ENCODE results near the gene IRS2. TPM values are rescaled to one million over a fixed set of nuclear protein-coding genes. Genes with fewer than 3 reads are reported as not detected.

The IRS2 gene
- total RNA-seq, 4 donors from 2014 or later = 52.6 to 114 (median 56.1) TPM

- H3K4me3 ChIP-seq (ENCODE audit: low read depth, poor library complexity, severe bottlenecking) = no peak overlapping the region
- WGBS, 2 donors = 92 to 95% methylated on average over 10 of the region's 10 CpGs
- no peak for DNase-seq (ENCODE audit: low spot score in 2 of 2)
- intact Hi-C loops (cut with DNase I; ENCODE audit: low total_unique reads) = no loop called here
- TF ChIP-seq POLR2A (IDR thresholded peaks at IDR 0.05) (no peak), CTCF (IDR thresholded peaks at IDR 0.05) (no peak)
These were observed 45.7 kb downstream of the IRS2 start for GRCh38 chr13:109740721-109741120.

GRCh38 chr13:109740121-109740520 lies 46.3 kb downstream of the IRS2 start:
- H3K4me3 ChIP-seq (ENCODE audit: low read depth, poor library complexity, severe bottlenecking) = no peak overlapping the region
- TF ChIP-seq CTCF (IDR thresholded peaks at IDR 0.05) = no peak
- DNase-seq (ENCODE audit: low spot score in 2 of 2) = no peak
- intact Hi-C loops (cut with DNase I; ENCODE audit: low total_unique reads) = no loop called here
- WGBS, 2 donors = 71 to 72% methylated on average over 9 of the region's 9 CpGs

GRCh38 chr13:109738298-109738746 lies 48.1 kb downstream of the IRS2 start:
- DNase-seq (ENCODE audit: low spot score in 2 of 2) = no peak
- intact Hi-C loops (cut with DNase I; ENCODE audit: low total_unique reads) = no loop called here
- no peak overlapping the region for H3K4me3 ChIP-seq (ENCODE audit: low read depth, poor library complexity, severe bottlenecking)
- 52 to 58% methylated on average over 10 to 14 of the region's 14 CpGs for WGBS, 2 donors
- TF ChIP-seq CTCF (IDR thresholded peaks at IDR 0.05) (no peak), POLR2A (IDR thresholded peaks at IDR 0.05) (no peak)

GRCh38 chr13:109737606-109738005 lies 48.8 kb downstream of the IRS2 start:
- WGBS, 2 donors = 46 to 51% methylated on average over 5 of the region's 5 CpGs
- no peak overlapping the region for H3K4me3 ChIP-seq (ENCODE audit: low read depth, poor library complexity, severe bottlenecking)
- TF ChIP-seq POLR2A (IDR thresholded peaks at IDR 0.05) = no peak
- no peak for TF ChIP-seq CTCF (IDR thresholded peaks at IDR 0.05)
- intact Hi-C loops (cut with DNase I; ENCODE audit: low total_unique reads) = no loop called here
- no peak for DNase-seq (ENCODE audit: low spot score in 2 of 2)

GRCh38 chr13:109737046-109737573 lies 49.3 kb downstream of the IRS2 start:
- intact Hi-C loops (cut with DNase I; ENCODE audit: low total_unique reads) = no loop called here
- TF ChIP-seq POLR2A (IDR thresholded peaks at IDR 0.05) = no peak
- TF ChIP-seq CTCF (IDR thresholded peaks at IDR 0.05) = no peak
- H3K4me3 ChIP-seq (ENCODE audit: low read depth, poor library complexity, severe bottlenecking) = no peak overlapping the region
- WGBS, 2 donors = 88 to 93% methylated on average over 13 of the region's 13 CpGs
- no peak for DNase-seq (ENCODE audit: low spot score in 2 of 2)

- H3K4me3 ChIP-seq (ENCODE audit: low read depth, poor library complexity, severe bottlenecking) = no peak overlapping the region
- intact Hi-C loops (cut with DNase I; ENCODE audit: low total_unique reads) = no loop called here
- 75 to 91% methylated on average over 4 of the region's 4 CpGs for WGBS, 2 donors
- TF ChIP-seq CTCF (IDR thresholded peaks at IDR 0.05) (no peak), POLR2A (IDR thresholded peaks at IDR 0.05) (no peak)
- no peak for DNase-seq (ENCODE audit: low spot score in 2 of 2)
These were observed 50.9 kb downstream of the IRS2 start for GRCh38 chr13:109735436-109735966.
